Brain pericyte (primary cell): ENCODE measurements around the gene SELPLG.
"Not testable (repeated sequence)": the region's sequence is repeated elsewhere in the genome, so short reads cannot be mapped to it uniquely, and the experiment has no call there.

ENCODE experiments used
- DNase-seq: peaks from one replicate; pipeline ENCODE4 v3.0.0-alpha.2; 2012; ENCODE audit warnings: low read depth, low spot score

SELPLG gene

GRCh38 chr12:108591267-108591980, 42.3 kb downstream of the SELPLG start:
- no peak for DNase-seq

- not testable (repeated sequence) for DNase-seq
Measured at GRCh38 chr12:108590463-108590862, 43.2 kb downstream of the SELPLG start.

GRCh38 chr12:108589840-108590229, 43.9 kb downstream of the SELPLG start:
- no peak for DNase-seq

- no peak for DNase-seq
Measured at GRCh38 chr12:108589028-108589839, 44.5 kb downstream of the SELPLG start.

- DNase-seq = no peak
Measured at GRCh38 chr12:108587826-108588225, 45.9 kb downstream of the SELPLG start.

- no peak for DNase-seq
Measured at GRCh38 chr12:108586306-108586705, 47.4 kb downstream of the SELPLG start.

- no peak for DNase-seq
Measured at GRCh38 chr12:108585864-108586263, 47.8 kb downstream of the SELPLG start.

GRCh38 chr12:108584456-108585065, 49.1 kb downstream of the SELPLG start:
- no peak for DNase-seq

GRCh38 chr12:108583991-108584390, 49.7 kb downstream of the SELPLG start:
- no peak for DNase-seq

- DNase-seq = no peak
Measured at GRCh38 chr12:108582978-108583770, 50.5 kb downstream of the SELPLG start.

GRCh38 chr12:108582509-108582908, 51.2 kb downstream of the SELPLG start:
- no peak for DNase-seq

GRCh38 chr12:108581311-108582227, 52.1 kb downstream of the SELPLG start:
- DNase-seq = no peak

GRCh38 chr12:108580531-108580930, 53.2 kb downstream of the SELPLG start:
- DNase-seq = no peak

GRCh38 chr12:108578813-108579212, 54.9 kb downstream of the SELPLG start:
- DNase-seq = no peak

GRCh38 chr12:108578264-108578663, 55.4 kb downstream of the SELPLG start:
- DNase-seq = no peak

- DNase-seq = no peak
Measured at GRCh38 chr12:108577458-108577857, 56.2 kb downstream of the SELPLG start.

GRCh38 chr12:108576660-108577234, 56.9 kb downstream of the SELPLG start:
- DNase-seq = no peak

- no peak for DNase-seq
Measured at GRCh38 chr12:108575199-108575912, 58.3 kb downstream of the SELPLG start.

- DNase-seq = not testable (repeated sequence)
Measured at GRCh38 chr12:108574276-108574675, 59.4 kb downstream of the SELPLG start.

- no peak for DNase-seq
Measured at GRCh38 chr12:108573317-108573716, 60.4 kb downstream of the SELPLG start.
